ENCODE measurements around the gene SLC25A31.

GRCh38 chr4:127771535-127772275 is 41.5 kb downstream of the SLC25A31 start:
- TF ChIP-seq CTCF (IDR thresholded peaks at IDR 0.05) (no peak), POLR2A (IDR thresholded peaks at IDR 0.05) (no peak)
